HepG2 (cell line): ENCODE measurements around the gene ATE1. TPM values are rescaled to one million over a fixed set of nuclear protein-coding genes. Genes with fewer than 3 reads are reported as not detected.

Experiments used
- ATAC-seq: fragments of 200-7000 bp; cut with Tn5 transposase; 3 replicates; pipeline ENCODE4 v1.9.1; 2020; ENCODE audit warnings: mild to moderate bottlenecking, moderate library complexity
- BruUV-seq: library from RNA; stranded (reverse); fragments of 400-500 nt; replicated peaks from 2 replicates; lab custom pipeline; 2021; lab: Mats Ljungman, UMichigan
- CTCF ChIA-PET: fragments of 300-600 bp; formaldehyde crosslinking; extraction: SDS; loops from one replicate; lab custom pipeline; 2021; ENCODE audit warnings: low total read pairs, inconsistent platforms, low intra/inter-chr PET ratio; lab: Yijun Ruan, JAX
- POLR2A ChIA-PET: fragments of 350-600 bp; sonication (Branson Sonifier 250); formaldehyde crosslinking; loops from one replicate; lab custom pipeline; 2020; ENCODE audit warnings: antibody characterized with exemption, inconsistent platforms; lab: Yijun Ruan, JAX
- DNase-seq: peaks from one replicate; pipeline ENCODE4 v3.0.0-alpha.2; 2015; ENCODE audit warnings: low spot score
- FAIRE-seq: peaks from 3 replicates; lab custom pipeline; 2011; peaks lifted over from hg19 to GRCh38; lab: Jason Lieb, UNC
- H2AFZ ChIP-seq: one replicate; pipeline ENCODE4 v1.6.1; 2011; ENCODE audit warnings: low read length, inconsistent platforms
- H3K27ac ChIP-seq: fragments of 300-600 bp; 3 replicates; pipeline ENCODE4 v1.8.0; 2011; ENCODE audit warnings: mixed run types, mild to moderate bottlenecking, mixed read lengths, low read length, inconsistent platforms; ENCODE audit not compliant: insufficient read depth; ENCODE audit errors: extremely low read length
- H3K27me3 ChIP-seq, 2 experiments: fragments of 200-600 bp in 1 of 2; 2 replicates in 1 of 2; 3 replicates in 1 of 2; pipeline versions ENCODE4 v1.6.0 to v1.8.0; 2011; ENCODE audit warnings: low read length in 2 of 2, mild to moderate bottlenecking in 2 of 2, moderate library complexity in 2 of 2, inconsistent platforms in 1 of 2; ENCODE audit not compliant: insufficient read depth in 2 of 2, control insufficient read depth in 1 of 2
- H3K36me3 ChIP-seq, 2 experiments: fragments of 200-600 bp in 1 of 2; replicated peaks in 1 of 2; 2 replicates in 1 of 2; 3 replicates in 1 of 2; pipeline versions ENCODE4 v1.5.1 to v1.8.0; 2011; ENCODE audit warnings: low read length in 2 of 2, inconsistent platforms in 1 of 2; ENCODE audit not compliant: insufficient read depth in 2 of 2, control insufficient read depth in 1 of 2
- H3K4me1 ChIP-seq: 2 replicates; pipeline ENCODE4 v1.5.1; 2012; ENCODE audit warnings: low read length, inconsistent platforms; ENCODE audit not compliant: insufficient read depth
- H3K4me2 ChIP-seq: 2 replicates; pipeline ENCODE4 v1.6.0; 2011; ENCODE audit warnings: low read depth, low read length, inconsistent platforms
- H3K4me3 ChIP-seq, 3 experiments: fragments of 200-600 bp in 1 of 3; sonication (generic), shearing (Covaris generic) in 1 of 3; replicated peaks in 1 of 3; 2 replicates each; pipeline ENCODE4 v1.5.1; 2011 to 2016; ENCODE audit warnings: low read length in 3 of 3, inconsistent platforms in 2 of 3, low read depth in 2 of 3, mild to moderate bottlenecking in 2 of 3, control low read depth in 1 of 3, mixed read lengths in 1 of 3; ENCODE audit not compliant: insufficient read depth in 1 of 3
- H3K79me2 ChIP-seq: one replicate; pipeline ENCODE4 v1.6.1; 2011; ENCODE audit warnings: low read length, inconsistent platforms; ENCODE audit not compliant: insufficient read depth
- H3K9ac ChIP-seq: 2 replicates; pipeline ENCODE4 v1.6.0; 2011; ENCODE audit warnings: mild to moderate bottlenecking, low read depth, low read length, inconsistent platforms; ENCODE audit not compliant: insufficient read depth
- H3K9me3 ChIP-seq: 2 replicates; pipeline ENCODE4 v1.5.1; 2012; ENCODE audit warnings: mild to moderate bottlenecking, low read length
- H4K20me1 ChIP-seq: 2 replicates; pipeline ENCODE4 v1.6.0; 2011; ENCODE audit warnings: inconsistent platforms, mild to moderate bottlenecking, low read length, moderate library complexity; ENCODE audit not compliant: insufficient read depth
- AGO1 ChIP-seq: fragments of 200-400 bp; formaldehyde crosslinking; IDR thresholded peaks from 2 replicates; pipeline ENCODE4 v1.6.1; 2017; ENCODE audit warnings: mild to moderate bottlenecking, low read depth, low read length, moderate library complexity; ENCODE audit not compliant: poor library complexity, severe bottlenecking
- ATF6 ChIP-seq: sonication (generic); formaldehyde crosslinking; conservative IDR thresholded peaks from 2 replicates; pipeline ENCODE4 v1.4.0; 2020; ENCODE audit warnings: missing genetic modification reagents
- FOXA3 ChIP-seq: IDR thresholded peaks from 2 replicates; pipeline ENCODE4 v1.6.1; 2016; ENCODE audit warnings: missing genetic modification reagents, missing compliant biosample characterization
- KLF12 ChIP-seq: sonication (generic); formaldehyde crosslinking; IDR thresholded peaks from 2 replicates; pipeline ENCODE4 v1.4.0; 2020; ENCODE audit warnings: missing genetic modification reagents, borderline replicate concordance
- RARG ChIP-seq: sonication (generic); formaldehyde crosslinking; IDR thresholded peaks from 2 replicates; pipeline ENCODE4 v1.4.0; 2020; ENCODE audit warnings: low read depth, mild to moderate bottlenecking, missing genetic modification reagents
- TCF7L2 ChIP-seq: IDR thresholded peaks from 2 replicates; pipeline ENCODE4 v1.6.1; 2011; ENCODE audit warnings: mild to moderate bottlenecking, low read depth, low read length, moderate library complexity
- WIZ ChIP-seq: sonication (generic); formaldehyde crosslinking; IDR thresholded peaks from 2 replicates; pipeline ENCODE4 v1.5.1; 2020; ENCODE audit warnings: mild to moderate bottlenecking, missing genetic modification reagents
- ZNF20 ChIP-seq: sonication (generic); formaldehyde crosslinking; IDR thresholded peaks from 2 replicates; pipeline ENCODE4 v1.4.0; 2020; ENCODE audit warnings: mild to moderate bottlenecking, moderate library complexity, missing genetic modification reagents
- ZNF44 ChIP-seq: sonication (generic); formaldehyde crosslinking; IDR thresholded peaks from 2 replicates; pipeline ENCODE4 v1.5.1; 2020; ENCODE audit warnings: mild to moderate bottlenecking, missing genetic modification reagents
- ZNF597 ChIP-seq: sonication (generic); formaldehyde crosslinking; IDR thresholded peaks from 2 replicates; pipeline ENCODE4 v1.5.0; 2020; ENCODE audit warnings: missing genetic modification reagents
- WGBS: methylation state at CpG from one replicate; pipeline ENCODE4 v1.1.6; 2017; ENCODE audit warnings: low lambda C conversion rate; 5-methylcytosine and 5-hydroxymethylcytosine counted together
- in situ Hi-C: cut with HindIII; loops from 2 replicates; pipeline ENCODE4 v1.10.0; 2017; ENCODE audit warnings: low pct_unique_long_range_greater_than_20kb; ENCODE audit not compliant: extremely low pct_ligation_motif_present
- intact Hi-C: fragments of 100-400 bp; cut with micrococcal nuclease; formaldehyde crosslinking; loops from one replicate; pipeline ENCODE4 v1.10.0; 2022; ENCODE audit not compliant: unreplicated experiment
- polyA plus RNA-seq, 8 experiments: library from polyadenylated mRNA; depleted of rRNA in 3 of 8; stranded (reverse) in 7 of 8; unstranded in 1 of 8; fragments of >200 nt; fragmentation: Illumina TruSeq in 4 of 8; extraction: Trizol in 4 of 8; gene quantifications; 2 replicates each; pipeline versions ENCODE4 v1.2.1 to v1.2.3, GENCODE V29; 2011 to 2016; ENCODE audit warnings: low read depth in 4 of 8, missing spikeins in 1 of 8, mixed read lengths in 1 of 8; ENCODE audit not compliant: insufficient read depth in 1 of 8
- total RNA-seq, 5 experiments: library from RNA; depleted of rRNA; stranded (reverse); fragments of >200 nt; fragmentation: Illumina TruSeq; extraction: Trizol; gene quantifications; 2 replicates each; pipeline ENCODE4 v1.2.3, GENCODE V29; 2016; ENCODE audit warnings: low read depth in 1 of 5
- TF ChIP-seq, protein P1 (sequence below): IDR thresholded peaks from 2 replicates; pipeline ENCODE4 v1.6.1; 2012; ENCODE audit warnings: low read length, improper control_type of control experiment

ATE1 gene
- total and polyA plus RNA-seq, 2 of the 13 experiments (the other 11 are each of a cell fraction or from before 2014, with no cell fraction given): 17.5 to 42.2 TPM

DNA sequence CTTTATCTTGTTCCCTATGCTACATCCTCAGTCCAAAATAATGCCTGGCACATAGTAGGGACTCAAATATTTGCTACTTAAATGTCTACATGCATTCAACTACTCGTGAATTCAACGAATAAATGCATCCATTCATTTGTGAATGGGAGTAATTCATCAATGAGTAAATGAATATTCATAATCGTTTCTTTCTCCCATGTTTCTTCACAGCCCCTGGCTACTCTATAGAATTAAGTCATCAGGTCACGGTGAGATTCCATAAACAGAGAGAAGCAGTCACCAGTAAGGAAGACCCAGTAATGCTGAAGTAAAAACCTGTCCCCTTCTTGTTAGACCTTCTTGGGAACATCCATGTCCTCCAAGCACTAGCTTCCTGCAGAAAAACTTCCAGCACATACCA lies 48.4 kb downstream of the ATE1 start:
- intact Hi-C loops: no loop called here
- in situ Hi-C loops: no loop called here
- no peaks in the 10 kb centered on the region for H3K27me3 ChIP-seq
- H3K9ac ChIP-seq: no peak overlapping the region
- FAIRE-seq: no peak
- peaks cover 6 to 25% of the 10 kb centered on the region in 2 experiments for H3K36me3 ChIP-seq
- BruUV-seq: no TSS peak
- H3K4me3 ChIP-seq: no peak overlapping the region
- H3K9me3 ChIP-seq: no peaks in the 10 kb centered on the region
- DNase-seq: no peak
- POLR2A ChIA-PET: no interaction called here
- CTCF ChIA-PET: no interaction called here
- H3K79me2 ChIP-seq: peaks cover 3% of the 10 kb centered on the region
- TF ChIP-seq WIZ (CRISPR knock-in tag) (no peak), ATF6 (CRISPR knock-in tag) (no peak), RARG (CRISPR knock-in tag) (no peak), KLF12 (CRISPR knock-in tag) (no peak), TCF7L2 (no peak), ZNF597 (CRISPR knock-in tag) (no peak), ZNF44 (CRISPR knock-in tag) (no peak), ZNF20 (CRISPR knock-in tag) (no peak), FOXA3 (CRISPR knock-in tag) (no peak), AGO1 (no peak)
- TF ChIP-seq, protein P1, sequence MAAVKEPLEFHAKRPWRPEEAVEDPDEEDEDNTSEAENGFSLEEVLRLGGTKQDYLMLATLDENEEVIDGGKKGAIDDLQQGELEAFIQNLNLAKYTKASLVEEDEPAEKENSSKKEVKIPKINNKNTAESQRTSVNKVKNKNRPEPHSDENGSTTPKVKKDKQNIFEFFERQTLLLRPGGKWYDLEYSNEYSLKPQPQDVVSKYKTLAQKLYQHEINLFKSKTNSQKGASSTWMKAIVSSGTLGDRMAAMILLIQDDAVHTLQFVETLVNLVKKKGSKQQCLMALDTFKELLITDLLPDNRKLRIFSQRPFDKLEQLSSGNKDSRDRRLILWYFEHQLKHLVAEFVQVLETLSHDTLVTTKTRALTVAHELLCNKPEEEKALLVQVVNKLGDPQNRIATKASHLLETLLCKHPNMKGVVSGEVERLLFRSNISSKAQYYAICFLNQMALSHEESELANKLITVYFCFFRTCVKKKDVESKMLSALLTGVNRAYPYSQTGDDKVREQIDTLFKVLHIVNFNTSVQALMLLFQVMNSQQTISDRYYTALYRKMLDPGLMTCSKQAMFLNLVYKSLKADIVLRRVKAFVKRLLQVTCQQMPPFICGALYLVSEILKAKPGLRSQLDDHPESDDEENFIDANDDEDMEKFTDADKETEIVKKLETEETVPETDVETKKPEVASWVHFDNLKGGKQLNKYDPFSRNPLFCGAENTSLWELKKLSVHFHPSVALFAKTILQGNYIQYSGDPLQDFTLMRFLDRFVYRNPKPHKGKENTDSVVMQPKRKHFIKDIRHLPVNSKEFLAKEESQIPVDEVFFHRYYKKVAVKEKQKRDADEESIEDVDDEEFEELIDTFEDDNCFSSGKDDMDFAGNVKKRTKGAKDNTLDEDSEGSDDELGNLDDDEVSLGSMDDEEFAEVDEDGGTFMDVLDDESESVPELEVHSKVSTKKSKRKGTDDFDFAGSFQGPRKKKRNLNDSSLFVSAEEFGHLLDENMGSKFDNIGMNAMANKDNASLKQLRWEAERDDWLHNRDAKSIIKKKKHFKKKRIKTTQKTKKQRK: no peak
- TF ChIP-seq, all 625 proteins: peak for 0
- no peak overlapping the region for H3K4me2 ChIP-seq
- no peaks in the 10 kb centered on the region; the same call in 1 of the 2 replicates for H4K20me1 ChIP-seq
- no peak overlapping the region for H2AFZ ChIP-seq
- WGBS: 94% methylated on average over 4 of the region's 4 CpGs
- H3K27ac ChIP-seq: no peak overlapping the region
- no peak for ATAC-seq
- peaks cover 9% of the 10 kb centered on the region for H3K4me1 ChIP-seq
